Glomerular visceral epithelial cell (primary cell): Measurements from ENCODE around the gene ATP6V1G2.
"Not testable (repeated sequence)": the region's sequence is repeated elsewhere in the genome, so short reads cannot be mapped to it uniquely, and the experiment has no call there.

Experiments used
- DNase-seq: peaks from one replicate; pipeline ENCODE4 v3.0.0-alpha.2; 2016; ENCODE audit errors: extremely low spot score

The ATP6V1G2 gene

GRCh38 chr6:31529329-31530150 is 16.9 kb downstream of the ATP6V1G2 start:
- peak; percentile 61 for DNase-seq

- DNase-seq, result no peak
Observed at GRCh38 chr6:31528821-31529328, 17.5 kb downstream of the ATP6V1G2 start, which contains the start of gene MCCD1. TSS of gene MCCD1 (plus strand) at chr6:31528962. CDS start at chr6:31529015, 53 bp downstream.

- no peak for DNase-seq
Observed at GRCh38 chr6:31528307-31528777, 18.1 kb downstream of the ATP6V1G2 start.

- DNase-seq, result no peak
Observed at GRCh38 chr6:31525932-31526591, 20.3 kb downstream of the ATP6V1G2 start.

GRCh38 chr6:31525553-31525931 is 20.9 kb downstream of the ATP6V1G2 start:
- DNase-seq, result no peak

- DNase-seq, result no peak
Observed at GRCh38 chr6:31521835-31522234, 24.6 kb downstream of the ATP6V1G2 start.

- peak; percentile 18 for DNase-seq
Observed at GRCh38 chr6:31513456-31514165, 32.8 kb downstream of the ATP6V1G2 start.

GRCh38 chr6:31510007-31510406 is 36.4 kb downstream of the ATP6V1G2 start:
- DNase-seq, result no peak

- not testable (repeated sequence) for DNase-seq
Observed at GRCh38 chr6:31509036-31509435, 37.4 kb downstream of the ATP6V1G2 start.

- DNase-seq, result no peak
Observed at GRCh38 chr6:31502586-31502985, 43.8 kb downstream of the ATP6V1G2 start.

GRCh38 chr6:31499648-31500047 is 46.8 kb downstream of the ATP6V1G2 start:
- not testable (repeated sequence) for DNase-seq

GRCh38 chr6:31498748-31499147 is 47.7 kb downstream of the ATP6V1G2 start:
- peak; percentile 27 for DNase-seq

- DNase-seq, result peak; percentile 90
Observed at GRCh38 chr6:31497531-31498476, 48.6 kb downstream of the ATP6V1G2 start, which contains the start of gene MICB. TSS of gene MICB (plus strand) at chr6:31498145. CDS start at chr6:31498194, 49 bp downstream.

GRCh38 chr6:31496826-31497225 is 49.6 kb downstream of the ATP6V1G2 start:
- DNase-seq, result not testable (repeated sequence)

- peak; percentile 70 for DNase-seq
Observed at GRCh38 chr6:31495580-31495979, 50.8 kb downstream of the ATP6V1G2 start.
